Right lobe of liver (tissue), 6 donors: ENCODE results near the gene LRRC75A. TPM values are rescaled to one million over a fixed set of nuclear protein-coding genes. Genes with fewer than 3 reads are reported as not detected.
"Not testable (repeated sequence)": the region's sequence is repeated elsewhere in the genome, so short reads cannot be mapped to it uniquely, and the experiment has no call there.

Experiments used
- ATAC-seq, 4 donors: fragments of 200-7000 bp; cut with Tn5 transposase; one replicate each; pipeline ENCODE4 v1.9.1; 2020; ENCODE audit warnings: mild to moderate bottlenecking in 4 of 4, moderate library complexity in 4 of 4
- DNase-seq, 3 donors: peaks; one replicate each; pipeline ENCODE4 v3.0.0-alpha.2; 2020
- H3K27ac ChIP-seq, 3 donors: fragments of 200-600 bp; one replicate each; pipeline ENCODE4 v1.8.0; 2022
- H3K27me3 ChIP-seq, 2 donors: fragments of 200-600 bp; one replicate each; pipeline ENCODE4 v1.8.0; 2022
- H3K36me3 ChIP-seq, 4 donors: fragments of 200-600 bp; sonication (generic) in 1 of 4; one replicate each; pipeline versions ENCODE4 v1.5.1 to v1.8.0; 2017 to 2022; ENCODE audit warnings: control low read depth in 1 of 4
- H3K4me1 ChIP-seq, 4 donors: fragments of 200-600 bp; sonication (generic) in 1 of 4; one replicate each; pipeline versions ENCODE4 v1.5.1 to v1.8.0; 2017 to 2022; ENCODE audit warnings: control low read depth in 1 of 4
- H3K4me3 ChIP-seq, 3 donors: fragments of 200-600 bp; one replicate each; pipeline ENCODE4 v1.8.0; 2022
- H3K9me3 ChIP-seq, 4 donors: fragments of 200-600 bp; sonication (generic) in 1 of 4; one replicate each; pipeline versions ENCODE4 v1.5.1 to v1.8.0; 2017 to 2022; ENCODE audit warnings: control low read depth in 1 of 4
- CTCF ChIP-seq, 4 donors: fragments of 200-600 bp in 3 of 4; fragments of 450-650 bp in 1 of 4; IDR thresholded peaks; one replicate each; pipeline versions ENCODE4 v1.5.1 to v1.8.0; 2016 to 2022; ENCODE audit warnings: antibody characterized with exemption in 4 of 4, mild to moderate bottlenecking in 2 of 4
- POLR2A ChIP-seq: fragments of 450-650 bp; IDR thresholded peaks from one replicate; pipeline ENCODE4 v1.6.1; 2017; ENCODE audit warnings: antibody characterized with exemption, mild to moderate bottlenecking
- WGBS: methylation state at CpG from one replicate; pipeline ENCODE4 v1.1.6; 2018; ENCODE audit warnings: low coverage, low lambda C conversion rate; ENCODE audit not compliant: insufficient coverage; ENCODE audit errors: missing lambda C conversion rate; 5-methylcytosine and 5-hydroxymethylcytosine counted together
- intact Hi-C, 2 donors: fragments of 100-400 bp; cut with DNase I; formaldehyde crosslinking; loops; one replicate each; pipeline versions ENCODE4 v1.11.2 to v1.14.1; 2022
- total RNA-seq, 6 experiments: library from RNA; depleted of rRNA in 2 of 6; stranded (reverse); fragments of >200 nt in 2 of 6; fragmentation: NEBNext Ultra II Directional in 3 of 6; extraction: Animal tissue kit (Norgen Biotek cat#: 25700) in 3 of 6; gene quantifications; one replicate each; pipeline versions ENCODE4 v1.1.0 to v1.2.4, GENCODE V29; 2016 to 2023
- donor health status: DM: no; HTN: yes; CAD: no.
- donor health status: DM: no; HTN: no; CAD: no.
- donor health status: DM: no; HTN: no; CAD: no.
- donor health status: DM: no; HTN: yes; CAD: no.
- donor health status: DM: no; HTN: yes; CAD: no.

LRRC75A gene
- total RNA-seq, 6 experiments from 2014 or later, result 0.12 to 0.62 (median 0.22) TPM

GRCh38 chr17:16453493-16453851 is 38.5 kb downstream of the LRRC75A start:
- H3K27ac ChIP-seq, result no peak overlapping the region
- H3K4me3 ChIP-seq, result no peak overlapping the region
- DNase-seq (no peak), ATAC-seq (no peak)
- 60% methylated on average over 2 of the region's 4 CpGs for WGBS
- no peaks in the 10 kb centered on the region for H3K4me1 ChIP-seq
- H3K9me3 ChIP-seq, result no peaks in the 10 kb centered on the region
- no peaks in the 10 kb centered on the region for H3K27me3 ChIP-seq
- no peak for TF ChIP-seq CTCF (IDR thresholded peaks at IDR 0.05)
- TF ChIP-seq POLR2A, result no peak
- H3K36me3 ChIP-seq, result no peaks in the 10 kb centered on the region
- intact Hi-C loops, result loop anchor here (5.0 kb wide), 2 partner anchors 64 to 69 kb away; no protein-coding TSS in a partner anchor

GRCh38 chr17:16452268-16452667 is 39.7 kb downstream of the LRRC75A start:
- DNase-seq, H3K4me3 ChIP-seq, H3K4me1 ChIP-seq, H3K27ac ChIP-seq, H3K27me3 ChIP-seq, H3K9me3 ChIP-seq, ATAC-seq, H3K36me3 ChIP-seq: not testable (repeated sequence)
- WGBS, result no CpG with 5 or more reads among the region's 8 CpGs
- intact Hi-C loops, result loop anchor here (5.0 kb wide), 2 partner anchors 65 to 70 kb away; no protein-coding TSS in a partner anchor

- Histone ChIP-seq H3K9me3 (no peaks in the 10 kb centered on the region), H3K4me1 (peaks cover 0 to 8% (median 3%) of the 10 kb centered on the region in 4 donors), H3K27me3 (no peaks in the 10 kb centered on the region), H3K36me3 (peaks cover 0 to 6% (median 0%) of the 10 kb centered on the region in 4 donors), H3K4me3 (no peak overlapping the region), H3K27ac (no peak overlapping the region)
- ATAC-seq (no peak), DNase-seq (no peak)
- 100% methylated on average over 1 of the region's 4 CpGs for WGBS
- intact Hi-C loops, result loop anchor here (5.0 kb wide), 2 partner anchors 67 to 72 kb away; no protein-coding TSS in a partner anchor
- no peak for TF ChIP-seq POLR2A
- no peak for TF ChIP-seq CTCF (IDR thresholded peaks at IDR 0.05)
These were observed 42.0 kb downstream of the LRRC75A start for GRCh38 chr17:16450028-16450427.

- Histone ChIP-seq H3K27me3 (no peaks in the 10 kb centered on the region), H3K36me3 (peaks cover 0 to 6% (median under 1%) of the 10 kb centered on the region in 4 donors), H3K4me1 (peaks cover 0 to 16% (median 4%) of the 10 kb centered on the region in 4 donors), H3K9me3 (no peaks in the 10 kb centered on the region), H3K27ac (no peak overlapping the region), H3K4me3 (no peak overlapping the region)
- intact Hi-C loops, result no loop called here
- no peak for TF ChIP-seq POLR2A
- no peak for TF ChIP-seq CTCF (IDR thresholded peaks at IDR 0.05)
- DNase-seq (no peak), ATAC-seq (no peak)
- WGBS, result 75% methylated on average over 4 of the region's 11 CpGs
These were observed 42.8 kb downstream of the LRRC75A start for GRCh38 chr17:16449121-16449570.

GRCh38 chr17:16448490-16448889 is 43.5 kb downstream of the LRRC75A start:
- no peaks in the 10 kb centered on the region for H3K27me3 ChIP-seq
- H3K4me3 ChIP-seq, result no peak overlapping the region
- WGBS, result 79% methylated on average over 5 of the region's 6 CpGs
- peaks cover 0 to 8% (median 4%) of the 10 kb centered on the region in 4 donors for H3K36me3 ChIP-seq
- no peak overlapping the region for H3K27ac ChIP-seq
- DNase-seq (no peak), ATAC-seq (no peak)
- H3K9me3 ChIP-seq, result no peaks in the 10 kb centered on the region
- H3K4me1 ChIP-seq, result peaks cover 0 to 22% (median 4%) of the 10 kb centered on the region in 4 donors
- TF ChIP-seq POLR2A, result no peak
- TF ChIP-seq CTCF (IDR thresholded peaks at IDR 0.05), result no peak
- intact Hi-C loops, result no loop called here
